ENCODE measurements around the gene INSR.

INSR gene

DNA sequence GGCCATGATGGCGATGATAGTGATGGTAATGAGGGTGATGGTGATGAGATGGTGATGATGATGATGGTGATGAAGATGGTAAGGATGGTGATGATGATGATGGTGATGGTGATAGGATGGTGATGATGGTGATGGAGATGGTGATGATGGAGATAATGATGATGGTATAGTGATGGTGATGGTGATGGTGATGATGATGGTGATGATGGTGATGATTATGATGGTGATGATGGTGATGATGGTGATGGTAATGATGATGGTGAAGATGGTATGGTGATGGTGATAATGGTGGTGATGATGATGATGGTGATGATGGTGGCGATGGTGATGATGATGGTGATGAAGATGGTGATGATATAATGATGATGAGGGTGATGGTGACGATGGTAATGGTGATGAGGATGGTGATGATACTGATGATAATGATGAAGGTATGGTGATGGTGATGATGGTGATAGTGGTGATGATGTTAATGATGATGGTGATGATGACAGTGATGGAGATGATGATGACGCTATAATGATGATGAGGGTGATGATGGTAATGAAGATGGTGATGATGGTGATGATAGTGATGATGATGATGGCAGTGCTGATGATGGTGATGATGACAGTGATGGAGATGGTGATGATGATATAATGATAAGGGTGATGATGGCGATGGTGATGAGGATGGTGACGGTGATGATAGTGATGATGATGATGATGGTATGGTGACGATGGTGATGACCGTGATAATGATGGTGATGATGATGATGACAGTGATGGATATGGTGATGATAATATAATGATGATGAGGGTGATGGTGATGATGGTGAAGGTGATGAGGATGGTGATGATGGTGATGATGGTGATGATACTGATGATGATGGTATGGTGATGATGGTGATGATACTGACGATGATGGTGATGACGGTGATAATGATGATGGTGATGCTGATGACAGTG lies 187.2 kb downstream of the INSR start:
- H3K27ac ChIP-seq = no peak overlapping the region
- TF ChIP-seq ZFX (IDR thresholded peaks at IDR 0.05; ENCODE audit: borderline replicate concordance) = no peak
- TF ChIP-seq, protein P1, sequence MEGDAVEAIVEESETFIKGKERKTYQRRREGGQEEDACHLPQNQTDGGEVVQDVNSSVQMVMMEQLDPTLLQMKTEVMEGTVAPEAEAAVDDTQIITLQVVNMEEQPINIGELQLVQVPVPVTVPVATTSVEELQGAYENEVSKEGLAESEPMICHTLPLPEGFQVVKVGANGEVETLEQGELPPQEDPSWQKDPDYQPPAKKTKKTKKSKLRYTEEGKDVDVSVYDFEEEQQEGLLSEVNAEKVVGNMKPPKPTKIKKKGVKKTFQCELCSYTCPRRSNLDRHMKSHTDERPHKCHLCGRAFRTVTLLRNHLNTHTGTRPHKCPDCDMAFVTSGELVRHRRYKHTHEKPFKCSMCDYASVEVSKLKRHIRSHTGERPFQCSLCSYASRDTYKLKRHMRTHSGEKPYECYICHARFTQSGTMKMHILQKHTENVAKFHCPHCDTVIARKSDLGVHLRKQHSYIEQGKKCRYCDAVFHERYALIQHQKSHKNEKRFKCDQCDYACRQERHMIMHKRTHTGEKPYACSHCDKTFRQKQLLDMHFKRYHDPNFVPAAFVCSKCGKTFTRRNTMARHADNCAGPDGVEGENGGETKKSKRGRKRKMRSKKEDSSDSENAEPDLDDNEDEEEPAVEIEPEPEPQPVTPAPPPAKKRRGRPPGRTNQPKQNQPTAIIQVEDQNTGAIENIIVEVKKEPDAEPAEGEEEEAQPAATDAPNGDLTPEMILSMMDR (IDR thresholded peaks at IDR 0.05) = no peak

DNA sequence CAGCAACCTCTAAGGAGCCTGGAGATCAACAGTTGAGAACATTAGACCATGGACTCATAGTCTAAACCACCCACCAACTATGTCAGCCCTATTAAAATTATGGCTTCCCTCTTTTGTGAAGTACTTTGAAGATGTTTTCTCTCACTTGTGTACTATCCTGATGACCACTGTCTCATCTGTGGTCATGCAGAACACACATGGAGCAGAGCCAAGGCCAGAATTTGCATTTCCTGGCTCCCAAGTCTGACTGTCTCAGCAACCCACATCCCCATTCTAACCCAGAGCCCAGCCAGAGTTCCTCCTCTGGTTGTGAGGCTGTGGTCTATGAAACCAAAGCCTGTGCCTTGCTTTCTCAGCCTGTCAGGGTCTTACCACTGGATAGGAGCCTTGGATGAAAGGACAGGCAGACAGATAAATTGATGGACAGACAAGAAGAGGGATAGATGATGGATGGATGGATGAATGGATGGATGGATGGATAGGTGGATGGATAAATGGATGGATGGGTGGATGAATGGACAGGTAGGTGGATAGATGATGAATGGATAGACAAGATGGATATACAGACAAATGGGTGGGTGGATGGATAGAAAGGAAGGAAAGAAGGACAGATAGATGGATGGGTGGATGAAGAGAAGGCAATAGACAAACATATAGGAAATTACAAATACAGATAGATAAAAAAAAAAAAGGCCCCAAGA lies 189.3 kb downstream of the INSR start:
- TF ChIP-seq, protein P1 (IDR thresholded peaks at IDR 0.05) = no peak
- no peak for TF ChIP-seq ZFX (IDR thresholded peaks at IDR 0.05; ENCODE audit: borderline replicate concordance)
- no peak overlapping the region for H3K27ac ChIP-seq

DNA sequence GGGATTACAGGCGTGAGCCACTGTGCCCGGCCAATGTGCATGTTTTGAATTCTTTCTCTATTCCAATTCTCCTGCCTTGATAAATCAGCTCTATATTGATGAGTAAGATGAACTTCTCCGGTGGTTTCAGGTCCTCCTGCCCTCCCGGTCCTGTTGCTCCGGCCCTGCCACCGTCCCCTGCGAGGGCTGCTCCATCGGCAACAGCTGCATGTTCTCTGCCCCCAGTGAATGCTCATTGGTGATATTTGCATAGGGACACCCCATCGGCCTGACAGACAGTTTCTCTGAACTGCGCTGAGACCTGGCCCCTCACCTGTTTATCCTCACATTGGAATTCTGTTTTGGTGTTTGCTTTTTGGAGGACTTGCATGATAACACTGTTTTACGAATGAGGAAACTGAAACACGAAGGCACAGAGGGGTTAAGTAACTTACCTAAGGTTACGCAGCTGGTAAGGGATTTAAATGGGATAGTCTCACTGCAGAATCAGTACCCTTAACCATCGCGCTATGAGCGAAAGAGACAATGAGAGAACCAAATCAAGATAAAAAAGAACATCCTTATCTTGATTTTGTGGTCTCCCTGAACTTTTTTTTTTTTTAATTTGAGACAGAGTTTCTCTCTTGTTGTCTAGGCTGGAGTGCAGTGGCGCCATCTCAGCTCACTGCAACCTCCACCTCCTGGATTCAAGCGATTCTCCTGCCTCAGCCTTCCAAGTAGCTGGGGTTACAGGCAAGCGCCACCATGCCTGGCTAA lies 192.5 kb downstream of the INSR start:
- H3K27ac ChIP-seq = no peak overlapping the region
- no peak for TF ChIP-seq ZFX (IDR thresholded peaks at IDR 0.05; ENCODE audit: borderline replicate concordance)
- TF ChIP-seq, protein P1 (IDR thresholded peaks at IDR 0.05) = no peak

DNA sequence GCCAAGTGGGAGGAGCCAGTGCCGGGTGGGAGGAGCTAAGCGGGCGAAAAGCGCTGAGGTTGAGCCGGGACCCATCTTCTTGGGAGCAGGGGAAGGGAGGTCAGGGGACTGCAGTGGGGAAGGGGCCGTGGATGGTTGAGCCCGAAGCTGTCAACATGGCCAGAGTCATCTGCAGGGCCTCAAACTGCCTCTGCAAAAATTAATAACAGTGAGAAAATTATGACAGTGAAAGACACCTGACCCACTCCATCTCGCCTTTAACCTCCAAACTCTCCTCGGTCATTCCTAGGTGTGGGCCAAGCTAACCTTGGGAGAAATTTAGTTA lies 194.7 kb downstream of the INSR start:
- H3K27ac ChIP-seq = peak overlapping the region; percentile 94

DNA sequence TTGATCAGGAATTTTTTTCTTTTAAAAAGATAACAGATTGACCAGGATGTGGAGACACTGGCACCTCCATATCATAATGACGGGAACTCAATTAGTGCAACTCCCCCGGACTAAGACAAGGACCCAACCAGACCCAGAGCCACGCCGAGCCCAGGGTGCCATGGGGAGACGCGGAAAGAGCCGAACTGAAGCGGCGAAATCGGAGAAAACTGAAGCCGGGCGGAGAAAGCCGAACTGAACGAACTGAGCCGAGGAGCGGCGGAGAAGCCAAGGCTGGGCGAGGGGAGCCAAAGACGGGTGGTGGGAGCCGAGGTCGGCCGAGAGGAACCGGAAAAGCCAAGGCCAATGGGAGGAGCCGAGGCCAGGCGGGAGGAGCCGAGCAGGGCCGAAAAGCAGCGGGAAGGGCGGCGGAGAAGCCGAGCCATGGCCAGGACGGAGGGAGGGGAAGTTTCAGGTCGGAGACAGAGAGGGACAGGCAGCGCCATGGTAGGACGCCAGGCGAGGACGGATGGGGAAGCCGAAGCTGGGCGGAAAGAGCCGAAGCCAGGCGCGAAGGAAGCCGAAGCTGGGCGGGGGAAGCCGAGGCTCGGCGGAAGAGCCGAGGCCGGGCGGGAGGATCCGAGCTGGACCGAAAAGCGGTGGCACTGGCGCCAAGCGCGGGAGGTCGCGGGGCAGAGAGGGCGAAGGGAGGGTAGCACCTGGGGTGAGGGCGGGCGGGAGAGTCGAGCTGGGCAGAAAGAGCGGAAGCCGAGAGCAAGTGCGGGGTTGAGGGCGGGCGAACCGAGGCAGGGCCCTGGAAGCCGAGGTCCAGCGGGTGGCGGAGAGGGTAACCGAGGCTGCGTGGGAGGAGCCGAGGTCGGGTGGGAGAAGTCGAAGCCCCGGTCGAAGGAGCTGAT lies 195.3 kb downstream of the INSR start:
- TF ChIP-seq ZFX (IDR thresholded peaks at IDR 0.05; ENCODE audit: borderline replicate concordance) = no peak
- TF ChIP-seq, protein P1 (IDR thresholded peaks at IDR 0.05) = no peak
- H3K27ac ChIP-seq = peak overlapping the region; percentile 94

More for the DNA sequence above, 194.7 kb downstream of the INSR start:
- TF ChIP-seq ZFX (IDR thresholded peaks at IDR 0.05; ENCODE audit: borderline replicate concordance) = no peak
- TF ChIP-seq, protein P1 (IDR thresholded peaks at IDR 0.05) = no peak

DNA sequence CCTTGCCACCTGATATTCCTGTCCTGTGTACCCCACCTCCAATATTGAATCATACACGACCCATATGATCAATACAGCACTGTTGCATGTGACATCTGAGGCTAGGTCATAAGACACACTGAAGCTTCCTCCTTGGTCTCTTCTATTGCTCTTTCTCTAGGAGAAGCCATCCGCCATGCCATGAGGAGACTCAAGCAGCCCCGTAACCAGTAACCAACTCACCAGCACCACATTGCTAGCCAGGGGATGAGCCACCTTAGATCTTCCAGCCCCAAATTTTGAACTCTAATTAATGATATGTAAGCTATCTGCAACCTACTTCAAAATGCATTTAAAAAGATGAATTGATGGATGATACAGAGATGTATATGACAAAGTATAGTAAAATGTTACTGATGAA lies 196.1 kb downstream of the INSR start:
- H3K27ac ChIP-seq = peak overlapping the region; percentile 94

More for the DNA sequence above, 196.1 kb downstream of the INSR start:
- TF ChIP-seq ZFX (IDR thresholded peaks at IDR 0.05; ENCODE audit: borderline replicate concordance) = no peak
- TF ChIP-seq, protein P1 (IDR thresholded peaks at IDR 0.05) = no peak
